Measurements from ENCODE around the gene S100P.

GRCh38 chr4:6649216-6649615 is 44.5 kb upstream of the S100P start:
- TF ChIP-seq CTCF (IDR thresholded peaks at IDR 0.05 in 8 of 11, conservative IDR thresholded peaks at IDR 0.05 in 3 of 11) (no peak), POLR2AphosphoS5 (IDR thresholded peaks at IDR 0.05) (no peak)

Measured in spleen (tissue), 7 donors.